ENCODE measurements around the gene NAA38.
A peak's percentile ranks its signal among the peaks of the same experiment; 100 is the strongest.

The NAA38 gene

GRCh38 chr17:7840441-7840840, 16.9 kb downstream of the NAA38 start:
- no peak for DNase-seq (ENCODE audit: low read depth)

GRCh38 chr17:7839876-7840261, 17.5 kb downstream of the NAA38 start:
- peak; percentile 72 for DNase-seq (ENCODE audit: low read depth)

- no peak for DNase-seq (ENCODE audit: low read depth)
Measured at GRCh38 chr17:7839190-7839875, 18.0 kb downstream of the NAA38 start.

GRCh38 chr17:7838090-7839075, 19.0 kb downstream of the NAA38 start:
- DNase-seq (ENCODE audit: low read depth) = peak; percentile 49

GRCh38 chr17:7837408-7838088, 19.8 kb downstream of the NAA38 start:
- DNase-seq (ENCODE audit: low read depth) = no peak

GRCh38 chr17:7836596-7837407, 20.6 kb downstream of the NAA38 start:
- peak; percentile 98 for DNase-seq (ENCODE audit: low read depth)

GRCh38 chr17:7835814-7836595, 21.4 kb downstream of the NAA38 start:
- peak; percentile 70 for DNase-seq (ENCODE audit: low read depth)

- DNase-seq (ENCODE audit: low read depth) = peak; percentile 98
Measured at GRCh38 chr17:7834957-7835813, 22.2 kb downstream of the NAA38 start.

- no peak for DNase-seq (ENCODE audit: low read depth)
Measured at GRCh38 chr17:7834542-7834956, 22.8 kb downstream of the NAA38 start.

- peak; percentile 94 for DNase-seq (ENCODE audit: low read depth)
Measured at GRCh38 chr17:7833795-7834541, 23.4 kb downstream of the NAA38 start, which contains the start of gene KDM6B. Gene KDM6B (plus strand): TSS chr17:7834217. CDS start chr17:7845555, 11,338 bp downstream.

- no peak for DNase-seq (ENCODE audit: low read depth)
Measured at GRCh38 chr17:7833011-7833794, 24.2 kb downstream of the NAA38 start.

GRCh38 chr17:7832431-7832830, 24.9 kb downstream of the NAA38 start:
- no peak for DNase-seq (ENCODE audit: low read depth)

- DNase-seq (ENCODE audit: low read depth) = no peak
Measured at GRCh38 chr17:7831233-7831632, 26.1 kb downstream of the NAA38 start.

GRCh38 chr17:7830616-7831015, 26.7 kb downstream of the NAA38 start:
- DNase-seq (ENCODE audit: low read depth) = no peak

- DNase-seq (ENCODE audit: low read depth) = peak; percentile 28
Measured at GRCh38 chr17:7825206-7825990, 32.0 kb downstream of the NAA38 start.

- no peak for DNase-seq (ENCODE audit: low read depth)
Measured at GRCh38 chr17:7824021-7824924, 33.1 kb downstream of the NAA38 start.

Measured in ELR (cell line).